Stimulated activated naive CD4-positive, alpha-beta T cell treated with Interleukin-2 at 50 U/mL for 16 hours (primary cell): Measurements from ENCODE around the gene AGPAT3.
"Not testable (repeated sequence)": the region's sequence is repeated elsewhere in the genome, so short reads cannot be mapped to it uniquely, and the experiment has no call there.

ENCODE experiments used
- DNase-seq: peaks from one replicate; lab custom pipeline; 2025; lab: John Stamatoyannopoulos, UW

Gene AGPAT3

DNA sequence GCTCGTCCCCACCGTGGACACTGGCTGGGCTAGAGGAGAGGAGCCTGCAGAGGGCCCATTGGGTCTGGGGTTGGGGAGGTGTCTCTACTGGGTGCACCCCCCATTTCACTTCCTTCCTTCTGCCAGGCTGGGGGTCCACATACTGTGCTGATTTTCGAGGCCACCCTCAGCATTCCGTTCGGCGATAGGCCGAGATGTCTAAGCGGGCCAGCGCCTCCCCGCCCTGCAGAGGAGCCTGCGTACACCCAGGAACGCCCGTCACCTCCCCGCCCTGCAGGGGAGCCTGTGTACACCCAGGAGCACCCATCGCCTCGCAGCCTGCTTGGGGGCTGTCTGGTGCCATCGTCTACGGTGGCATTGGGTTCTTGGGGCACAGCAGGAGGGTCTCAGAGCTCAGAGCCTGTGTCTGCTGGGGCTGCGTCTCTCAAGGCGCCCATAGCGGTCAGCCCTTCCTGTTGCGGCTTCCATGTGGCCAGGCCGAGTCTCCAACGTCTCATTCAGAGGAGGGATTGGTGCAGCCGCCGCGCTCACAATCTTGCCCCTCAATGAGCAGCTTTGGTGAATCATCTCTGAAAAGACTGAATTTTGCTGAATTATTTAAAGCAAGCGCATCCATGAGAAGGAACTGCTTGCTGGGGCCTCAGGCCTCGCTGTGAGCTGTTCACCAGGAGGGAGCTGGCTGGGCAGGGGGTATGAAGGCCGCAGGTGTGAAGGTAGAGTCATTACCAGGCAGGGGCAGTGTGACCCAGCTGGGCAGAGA is 30.7 kb upstream of the AGPAT3 start:
- DNase-seq: no peak

DNA sequence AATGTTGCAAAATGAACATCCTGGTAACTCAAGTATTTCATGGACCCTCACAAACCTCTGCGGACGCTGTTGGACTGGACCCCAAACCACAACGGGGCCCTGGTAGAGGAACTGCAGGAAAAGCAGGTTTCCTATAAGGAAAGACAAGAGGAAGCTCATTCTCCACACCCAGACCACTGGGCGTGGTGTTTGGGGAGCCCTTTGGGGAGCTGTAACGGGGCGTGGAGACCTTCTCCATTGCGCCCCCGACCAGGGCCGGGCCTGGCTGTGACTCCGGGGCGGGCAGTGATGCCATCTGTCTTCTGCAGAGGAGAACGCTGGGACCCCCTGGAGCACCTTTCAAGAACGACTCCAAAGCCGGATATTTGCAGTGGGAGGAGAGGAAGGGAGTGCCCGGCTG is 30.0 kb upstream of the AGPAT3 start:
- no peak for DNase-seq

DNA sequence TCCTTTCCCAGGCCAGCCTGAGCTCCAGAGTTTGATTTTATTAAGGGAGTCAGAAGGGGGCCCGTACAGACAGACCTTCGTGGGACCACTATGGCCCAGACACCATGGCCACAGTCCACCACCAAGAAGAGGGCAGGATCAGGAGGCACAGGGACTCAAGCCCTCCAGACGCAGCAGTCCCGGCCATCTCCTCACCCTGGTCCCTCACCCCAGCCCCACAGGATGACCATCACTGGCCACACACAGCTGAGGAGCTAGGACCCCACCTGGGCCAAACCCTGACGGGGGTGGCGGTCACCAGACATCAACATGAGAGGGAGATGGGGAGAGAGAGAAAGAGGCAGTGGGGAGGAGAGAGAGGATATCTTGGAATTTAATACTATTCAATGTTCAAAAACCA is 29.2 kb upstream of the AGPAT3 start:
- DNase-seq: no peak

DNA sequence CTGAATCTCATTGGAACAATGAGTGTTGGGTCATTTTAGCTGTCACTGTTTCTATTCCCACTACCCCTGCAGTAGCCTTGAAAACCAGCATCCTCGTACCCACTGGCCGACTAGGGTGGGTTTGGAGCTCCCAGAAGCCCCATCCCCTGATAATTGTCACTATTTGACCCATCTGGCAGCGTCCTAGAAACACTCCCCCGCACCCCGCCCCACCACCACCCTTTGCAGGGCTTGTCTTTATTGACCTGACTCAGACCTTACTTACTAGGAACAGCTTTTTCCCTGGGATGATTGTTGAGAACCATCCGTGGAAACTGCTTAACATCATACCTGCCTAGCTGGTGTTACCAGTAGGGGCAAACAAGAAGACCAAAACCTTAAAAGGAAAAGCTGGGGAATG is 28.4 kb upstream of the AGPAT3 start:
- no peak for DNase-seq

DNA sequence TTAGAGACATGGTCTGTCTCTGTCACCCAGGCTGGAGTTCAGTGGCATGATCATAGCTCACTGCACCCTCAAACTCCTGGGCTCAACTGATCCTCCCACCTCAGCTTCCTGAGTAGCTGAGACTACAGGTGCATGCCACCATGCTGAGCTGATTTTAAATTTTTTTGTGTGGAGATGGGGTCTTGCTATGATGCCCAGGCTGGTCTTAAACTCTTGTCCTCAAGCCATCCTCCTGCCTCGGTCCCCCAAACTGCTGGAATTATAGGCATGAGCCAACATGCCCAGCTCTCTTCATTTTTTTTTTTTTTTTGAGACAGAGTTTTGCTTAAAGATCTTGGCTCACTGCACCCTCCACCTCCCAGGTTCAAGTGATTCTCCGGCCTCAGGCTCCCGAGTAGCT is 24.8 kb upstream of the AGPAT3 start:
- no peak for DNase-seq

DNA sequence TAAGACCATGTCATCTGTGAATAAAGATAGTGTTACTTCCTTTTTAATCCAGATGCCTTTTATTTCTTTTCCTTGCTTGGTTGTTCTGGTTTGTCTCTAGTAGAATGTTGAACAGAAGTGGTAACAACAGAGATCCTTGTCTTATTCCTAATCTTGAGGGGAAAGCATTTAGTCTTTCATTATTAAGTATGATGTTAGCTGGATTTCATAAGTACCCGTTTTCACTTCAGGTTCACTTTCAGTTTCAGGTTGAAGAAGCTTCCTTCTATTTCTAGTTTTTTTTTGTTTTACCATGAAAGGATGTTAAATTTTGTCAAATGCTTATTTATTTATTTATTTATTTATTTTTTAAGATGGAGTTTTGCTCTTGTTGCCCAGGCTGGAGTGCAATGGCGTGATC is 22.3 kb upstream of the AGPAT3 start:
- DNase-seq: no peak

DNA sequence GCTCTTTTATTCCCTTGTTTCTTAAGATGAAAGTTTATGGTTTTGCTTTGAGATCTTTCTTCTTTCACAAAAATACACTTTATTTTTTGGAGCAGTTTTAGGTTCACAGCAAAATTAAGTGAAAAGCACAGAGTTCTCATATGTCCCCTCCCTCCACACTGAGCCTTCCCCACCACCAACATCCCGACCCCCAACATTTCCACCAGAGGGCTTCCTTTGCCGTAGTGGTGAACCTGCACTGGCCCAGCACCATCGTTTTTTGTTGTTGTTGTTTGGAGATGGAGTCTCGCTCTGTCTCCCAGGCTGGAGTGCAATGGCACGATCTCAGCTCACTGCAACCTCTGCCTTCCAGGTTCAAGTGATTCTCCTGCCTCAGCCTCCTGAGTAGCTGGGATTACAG is 20.1 kb upstream of the AGPAT3 start:
- DNase-seq: not testable (repeated sequence)

DNA sequence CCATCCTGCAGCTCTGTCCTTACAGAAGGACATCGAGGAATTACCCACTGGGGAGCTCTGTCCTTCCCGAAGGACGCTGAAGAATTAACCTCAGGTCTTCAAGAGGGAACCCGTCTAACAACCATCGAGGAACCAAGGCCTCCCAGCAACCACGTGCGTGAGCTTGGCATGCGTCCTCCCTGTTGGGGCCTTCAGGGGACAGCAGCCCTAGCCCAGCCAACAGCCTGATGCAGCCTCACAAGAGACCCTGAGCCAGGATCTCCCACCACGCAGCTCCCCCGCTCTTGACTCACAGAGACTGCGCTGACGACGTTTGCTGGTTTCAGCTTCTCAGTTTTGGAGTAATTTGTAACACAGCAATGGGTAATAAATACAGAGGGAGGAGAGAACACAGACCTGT is 19.6 kb upstream of the AGPAT3 start:
- no peak for DNase-seq

DNA sequence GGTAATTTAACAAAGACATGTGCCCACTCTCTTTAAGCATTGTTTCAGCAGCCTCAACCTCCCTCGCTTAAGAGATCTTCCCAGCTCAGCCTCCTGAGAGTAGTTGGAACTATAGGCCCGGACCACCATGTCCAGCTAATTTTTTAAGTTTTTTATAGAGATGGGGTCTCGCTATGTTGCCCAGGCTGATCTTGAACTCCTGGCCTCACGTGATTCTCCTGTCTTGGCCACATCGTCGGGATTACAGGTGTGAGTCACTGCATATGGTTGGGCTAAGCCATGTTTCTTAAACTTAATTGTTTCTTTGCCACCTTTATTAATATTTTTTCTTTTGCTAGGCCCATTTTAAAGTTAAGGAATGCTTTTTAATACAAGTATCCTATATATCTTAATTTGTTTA is 18.6 kb upstream of the AGPAT3 start:
- DNase-seq: no peak

DNA sequence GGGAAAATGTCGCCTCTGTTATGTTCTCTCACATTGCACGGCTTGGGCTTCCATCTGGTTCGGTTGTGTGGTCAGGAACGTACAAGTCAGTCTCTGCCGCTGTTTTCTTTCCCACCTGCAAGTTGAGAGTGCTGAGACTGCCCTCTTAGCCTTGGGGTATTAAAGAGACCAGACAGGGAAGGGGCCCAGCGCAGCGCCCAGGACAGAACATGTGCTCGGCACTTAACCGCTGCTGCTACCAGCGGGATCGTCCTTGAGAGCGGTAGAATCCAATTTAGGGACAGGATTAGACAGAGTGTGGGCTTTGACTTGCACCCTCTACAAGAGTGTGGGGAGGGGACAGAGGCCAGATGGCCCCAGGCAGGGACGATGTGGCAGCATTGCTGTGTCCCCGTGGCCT is 17.7 kb upstream of the AGPAT3 start:
- DNase-seq: no peak

DNA sequence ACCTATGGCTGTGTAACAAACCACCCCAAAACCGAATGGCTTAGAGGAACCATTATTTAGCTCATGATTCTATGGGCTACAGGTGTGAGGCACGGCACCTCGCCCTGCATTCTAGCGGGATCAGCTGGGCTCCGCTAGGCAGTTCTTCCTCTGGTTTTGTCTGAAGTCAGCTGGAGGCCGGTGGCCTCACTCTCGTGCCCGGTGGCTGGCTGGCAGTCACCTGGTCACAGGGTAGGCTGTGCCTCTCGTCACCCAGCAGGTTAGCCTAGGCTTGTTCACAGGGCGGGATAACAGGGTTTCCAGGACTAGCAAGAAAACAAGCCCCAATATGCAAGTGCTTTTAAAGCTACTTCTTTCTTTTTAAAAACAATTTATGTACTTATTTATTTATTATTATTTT is 16.3 kb upstream of the AGPAT3 start:
- DNase-seq: no peak

DNA sequence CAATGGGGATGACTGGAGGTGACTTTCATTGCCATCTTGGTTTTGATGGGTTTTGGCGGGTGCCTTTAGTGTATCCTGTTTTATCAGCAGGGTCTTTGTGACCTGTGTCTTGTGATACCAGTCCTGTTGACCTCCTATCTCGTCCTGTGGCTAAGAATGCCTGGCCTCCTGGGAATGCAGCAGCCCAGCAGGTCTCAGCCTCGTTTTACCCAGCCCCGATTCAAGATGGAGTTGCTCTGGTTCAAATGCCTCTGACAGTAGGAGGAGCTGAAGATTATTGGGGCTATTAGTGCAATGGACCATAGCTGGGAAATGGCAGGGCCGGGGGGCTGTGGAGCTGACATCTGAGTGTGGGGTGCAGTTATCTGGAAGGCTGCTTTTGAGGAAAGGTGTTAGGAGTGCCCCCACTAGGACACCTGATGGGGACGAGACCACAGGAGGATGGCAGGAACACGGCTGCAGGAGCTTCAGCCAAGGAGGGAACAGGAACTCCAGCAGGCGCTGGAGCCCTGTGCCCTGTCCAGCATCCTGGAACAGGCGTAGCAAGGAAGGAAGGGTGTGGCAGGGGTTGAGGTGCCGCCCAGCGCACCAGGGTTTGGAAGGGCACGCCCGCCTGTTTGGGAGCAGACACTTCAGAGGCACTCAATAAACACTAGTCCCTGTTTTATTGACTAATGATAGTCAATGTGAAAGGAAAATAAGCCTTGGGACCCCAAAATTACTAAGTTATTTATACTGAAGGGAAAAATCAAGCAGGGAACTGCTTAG is 15.3 kb upstream of the AGPAT3 start:
- DNase-seq: no peak

DNA sequence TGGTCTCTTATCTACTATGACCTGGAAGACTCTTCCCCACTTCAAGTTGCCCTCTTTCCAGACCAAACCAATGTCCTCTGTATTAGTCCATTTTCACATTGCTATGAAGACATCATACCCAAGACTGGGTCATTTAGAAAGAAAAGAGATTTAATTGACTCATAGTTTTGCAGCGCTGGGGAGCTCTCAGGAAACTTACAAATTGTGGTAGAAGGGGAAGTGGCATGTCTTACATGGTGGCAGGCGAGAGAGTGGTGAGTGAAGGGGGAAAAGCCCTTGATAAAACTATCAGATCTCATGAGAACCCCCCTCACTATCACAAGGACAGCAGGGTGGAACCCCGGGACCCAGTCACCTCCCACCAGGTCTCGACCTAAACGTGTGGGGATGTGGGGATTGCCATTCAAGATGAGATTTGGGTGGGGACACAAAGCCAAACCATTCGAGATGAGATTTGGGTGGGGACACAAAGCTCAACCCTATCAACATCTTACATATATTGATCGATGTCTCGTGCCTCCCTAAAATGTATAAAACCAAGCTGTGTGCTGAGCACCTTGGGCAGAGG is 14.2 kb upstream of the AGPAT3 start:
- no peak for DNase-seq

DNA sequence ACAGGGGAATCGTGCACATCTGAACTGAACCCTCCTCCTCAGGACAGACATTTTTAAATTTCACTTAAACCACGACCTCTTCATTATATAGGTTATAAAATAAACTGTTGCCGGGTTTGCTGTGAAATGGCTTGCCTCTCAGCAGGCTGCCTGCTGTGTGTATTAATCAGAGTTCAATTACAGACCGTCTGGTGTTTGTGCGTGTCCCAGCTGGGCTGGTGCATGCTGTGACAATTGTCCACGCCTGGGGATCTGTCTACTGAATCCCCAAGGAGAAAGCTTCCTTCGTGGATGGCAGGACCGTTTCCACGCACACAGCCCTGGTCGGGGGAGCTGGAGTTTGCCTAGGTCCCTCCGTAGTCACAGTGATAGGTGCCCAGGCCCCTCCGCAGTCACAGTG is 13.4 kb upstream of the AGPAT3 start:
- DNase-seq: no peak

DNA sequence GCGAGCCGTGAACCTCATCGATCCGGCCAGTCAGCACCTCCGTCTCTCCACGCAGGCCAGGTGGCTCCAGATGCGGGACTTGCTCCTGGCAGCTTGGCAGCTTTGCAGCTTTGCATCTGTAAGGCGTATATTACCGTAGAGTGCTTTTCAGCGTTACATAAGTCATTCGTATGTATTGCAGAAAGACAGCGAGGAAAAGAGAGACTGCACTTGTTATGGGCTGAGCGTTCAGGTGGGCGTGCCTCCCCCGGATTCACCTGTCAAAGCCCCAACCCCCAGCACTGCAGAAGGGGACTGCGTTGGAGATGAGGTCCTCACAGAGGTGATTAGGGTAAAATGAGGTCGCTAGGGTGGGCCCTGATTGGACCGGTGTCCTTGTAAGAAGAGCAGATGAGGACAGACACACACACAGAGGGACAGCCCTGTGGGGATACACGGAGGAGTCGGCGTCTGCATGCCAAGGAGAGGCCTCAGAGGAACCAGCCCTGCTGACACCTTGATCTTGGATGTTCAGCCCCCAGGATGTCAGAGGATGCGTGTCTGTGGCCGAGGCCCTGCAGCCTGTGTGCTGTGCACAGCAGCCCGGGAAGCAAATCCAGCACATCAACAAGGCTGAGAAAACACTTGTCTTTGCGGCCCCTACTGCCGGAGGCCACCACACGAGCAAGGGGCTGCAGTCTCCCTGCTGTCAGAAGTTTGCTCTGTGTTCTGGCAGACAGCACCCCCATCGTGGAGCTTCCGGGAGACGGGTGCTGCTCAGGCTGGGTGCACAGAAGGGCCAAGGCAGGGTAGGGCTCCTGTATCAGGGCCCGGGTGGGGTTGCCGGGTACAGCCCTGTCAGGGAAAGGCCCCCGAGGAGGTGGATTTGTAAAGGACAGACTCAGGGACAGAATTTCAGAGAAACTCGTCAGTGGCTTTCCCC is 10.9 kb upstream of the AGPAT3 start:
- DNase-seq: no peak

DNA sequence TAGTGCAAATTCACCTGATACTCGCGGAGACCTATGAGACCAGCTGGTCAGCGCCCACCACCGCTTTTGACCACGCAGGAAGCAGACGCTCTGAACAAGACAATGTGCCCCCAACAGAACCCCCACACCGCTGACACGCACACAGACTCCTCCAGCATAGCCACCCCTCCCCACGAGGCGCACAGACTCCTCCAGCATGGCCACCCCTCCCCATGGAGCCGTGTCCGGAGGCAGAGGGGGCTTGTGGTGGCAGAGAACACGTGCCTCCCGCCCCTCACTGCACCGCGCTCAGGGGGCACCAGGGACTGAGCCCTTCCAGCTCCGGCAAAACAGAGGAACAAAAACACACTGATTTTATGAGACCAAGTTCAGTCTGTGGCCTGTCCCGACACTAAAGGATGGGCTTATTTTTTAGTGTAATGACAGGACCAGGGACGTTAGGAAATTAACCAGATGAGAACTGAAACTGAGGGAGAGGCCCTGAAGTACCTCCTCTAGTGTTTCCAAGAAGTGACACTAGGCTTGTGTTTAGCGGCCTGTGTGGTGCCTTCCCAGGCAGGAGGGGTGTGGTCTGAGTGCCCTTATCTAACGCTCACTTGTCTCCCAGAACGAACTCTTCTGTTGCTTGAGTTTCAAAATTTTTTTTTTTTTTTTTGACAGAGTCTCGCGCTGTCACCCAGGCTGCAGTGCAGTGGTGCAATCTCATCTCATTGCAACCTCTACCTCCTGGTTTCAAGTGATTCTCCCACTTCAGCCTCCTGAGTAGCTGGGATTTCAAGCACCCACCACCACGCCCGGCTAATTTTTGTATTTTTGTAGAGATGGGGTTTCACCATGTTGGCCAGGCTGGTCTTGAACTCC is 10.0 kb upstream of the AGPAT3 start:
- no peak for DNase-seq

DNA sequence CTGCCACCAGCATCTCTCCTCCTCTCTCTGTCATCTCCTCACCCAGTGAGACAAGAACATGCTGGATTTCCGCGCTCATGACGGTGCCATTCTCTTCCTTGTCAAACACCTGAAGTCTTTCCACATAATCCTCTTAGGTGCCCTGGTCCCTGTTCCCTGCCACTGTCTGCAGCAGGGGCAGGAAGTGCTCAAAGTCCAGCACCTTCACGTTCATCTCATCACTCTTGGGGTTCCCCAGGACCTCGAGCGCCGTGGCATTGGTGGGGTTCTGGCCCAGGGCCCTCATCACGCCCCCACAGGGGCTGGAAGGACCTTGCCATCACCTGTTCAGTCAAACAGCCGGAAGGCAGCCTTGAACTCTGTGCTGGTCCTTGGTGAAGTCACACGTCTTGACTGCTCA is 9.1 kb upstream of the AGPAT3 start:
- no peak for DNase-seq

DNA sequence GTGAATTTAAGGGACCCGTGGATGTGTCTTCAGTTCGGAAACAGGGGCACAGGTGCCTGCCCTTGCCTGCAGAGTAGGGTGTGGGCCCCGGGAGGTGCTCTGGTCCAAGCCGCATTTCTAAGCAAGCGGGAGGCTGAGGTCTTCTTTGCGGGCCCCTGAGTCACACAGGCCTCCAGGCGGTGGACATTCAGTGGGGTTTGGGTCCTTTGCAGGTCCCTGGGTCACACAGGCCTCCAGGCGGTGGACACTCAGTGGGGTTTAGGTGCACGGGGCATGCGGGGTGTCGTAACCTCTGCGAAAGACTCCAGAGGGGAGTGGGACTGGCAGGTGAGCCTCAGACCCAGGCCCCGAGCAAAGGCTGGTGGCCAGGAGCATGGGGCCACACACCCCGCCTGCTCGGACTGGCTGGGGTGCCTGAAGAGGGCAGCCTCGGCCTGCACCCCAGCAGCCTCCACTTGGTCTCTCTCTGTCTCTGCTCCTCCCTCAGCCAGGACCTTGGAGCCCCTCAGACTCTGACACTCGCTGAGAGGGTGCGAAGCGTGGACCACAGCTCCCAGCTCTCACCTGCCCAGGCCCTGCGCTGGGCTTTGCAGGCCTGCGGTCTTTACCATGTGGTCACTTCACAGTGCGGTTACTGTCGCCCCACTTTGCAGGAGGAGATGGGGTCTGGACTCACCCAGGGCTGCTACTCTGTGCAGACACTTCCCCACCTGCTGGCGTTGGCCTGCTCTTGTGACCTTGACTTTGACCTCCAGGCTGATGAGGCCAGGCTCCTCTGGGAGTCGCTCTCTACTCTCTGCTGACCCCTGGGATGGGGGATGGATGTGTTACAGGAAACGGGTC is 6.0 kb upstream of the AGPAT3 start:
- DNase-seq: no peak

DNA sequence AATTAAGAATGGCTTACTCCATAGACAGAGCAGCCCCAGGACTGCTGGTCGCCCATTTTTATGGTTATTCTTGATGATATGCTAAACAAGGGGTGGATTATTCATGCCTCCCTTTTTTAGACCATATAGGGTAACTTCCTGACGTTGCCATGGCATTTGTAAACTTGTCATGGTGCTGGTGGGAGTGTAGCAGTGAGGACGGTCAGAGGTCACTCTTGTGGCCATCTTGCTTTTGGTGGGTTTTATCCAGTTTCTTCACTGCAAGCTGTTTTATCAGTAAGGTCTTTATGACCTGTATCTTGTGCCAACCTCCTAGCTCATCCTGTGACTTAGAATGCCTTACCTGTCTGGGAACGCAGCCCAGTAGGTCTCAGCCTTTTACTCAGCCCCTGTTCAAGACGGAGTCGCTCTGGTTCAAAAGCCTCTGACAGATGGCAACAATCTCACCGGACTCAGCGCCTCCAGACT is 5.2 kb upstream of the AGPAT3 start:
- DNase-seq: no peak

DNA sequence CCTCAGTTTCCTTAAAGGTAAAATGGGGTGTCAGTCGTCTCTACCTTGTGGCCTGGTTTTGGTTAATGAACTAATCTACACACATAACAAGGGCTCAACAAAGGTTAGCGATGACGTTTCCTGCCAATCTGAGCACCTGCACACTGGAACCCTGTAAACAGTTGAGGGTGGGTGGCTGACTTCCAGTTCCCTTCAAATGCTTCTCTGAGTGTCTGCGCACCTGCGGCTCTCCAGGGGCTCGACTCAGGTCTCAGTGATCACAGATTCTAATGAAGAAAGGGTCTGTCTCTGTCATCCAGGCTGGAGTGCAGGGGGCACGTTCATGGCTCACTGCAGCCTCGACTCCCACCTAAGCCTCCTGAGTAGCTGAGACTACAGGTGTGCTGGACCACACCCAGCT is 3.3 kb upstream of the AGPAT3 start:
- no peak for DNase-seq
